Measurements from ENCODE around the gene SLC25A44.
"Not testable (repeated sequence)": the region's sequence is repeated elsewhere in the genome, so short reads cannot be mapped to it uniquely, and the experiment has no call there.

SLC25A44 gene

DNA sequence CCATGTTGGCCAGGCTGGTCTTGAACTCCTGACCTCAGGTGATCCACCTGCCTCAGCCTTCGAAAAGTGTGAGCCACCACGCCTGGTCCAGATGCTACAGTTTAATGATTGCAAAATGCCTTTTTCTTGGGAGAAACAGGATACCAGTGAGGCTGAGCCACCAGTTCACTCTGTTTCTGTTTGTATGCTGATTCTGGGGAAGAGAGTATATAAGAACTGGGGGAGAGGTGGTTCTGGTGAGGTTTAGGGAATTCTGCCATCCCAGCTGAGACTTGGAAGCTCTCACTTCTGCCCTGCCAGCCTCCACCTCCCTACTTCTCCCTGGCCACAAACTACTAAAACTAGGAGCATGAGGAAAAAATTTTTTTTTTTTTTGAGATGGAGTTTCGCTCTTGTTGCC lies 10.8 kb downstream of the SLC25A44 start:
- DNase-seq (ENCODE audit: low read depth) = no peak

DNA sequence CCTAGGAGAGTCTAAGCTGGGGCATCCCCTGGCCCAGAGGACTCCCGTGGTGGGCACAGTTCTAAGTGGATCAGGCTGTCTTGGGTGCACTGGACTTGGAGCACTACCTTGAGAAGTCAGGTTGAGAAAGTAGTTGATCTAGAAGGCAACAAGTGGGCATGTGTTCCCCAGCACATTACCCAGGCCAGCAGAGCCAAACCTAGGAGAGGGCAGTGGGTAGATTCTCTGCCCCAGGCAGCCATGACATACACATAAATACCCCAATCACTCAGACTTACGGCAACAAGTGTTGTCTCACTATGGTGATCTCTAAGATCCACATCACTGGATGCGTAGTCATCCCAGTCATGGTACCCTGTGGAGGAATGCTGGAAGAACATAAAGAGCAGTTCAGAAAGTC lies 17.3 kb downstream of the SLC25A44 start:
- DNase-seq (ENCODE audit: low read depth) = no peak

DNA sequence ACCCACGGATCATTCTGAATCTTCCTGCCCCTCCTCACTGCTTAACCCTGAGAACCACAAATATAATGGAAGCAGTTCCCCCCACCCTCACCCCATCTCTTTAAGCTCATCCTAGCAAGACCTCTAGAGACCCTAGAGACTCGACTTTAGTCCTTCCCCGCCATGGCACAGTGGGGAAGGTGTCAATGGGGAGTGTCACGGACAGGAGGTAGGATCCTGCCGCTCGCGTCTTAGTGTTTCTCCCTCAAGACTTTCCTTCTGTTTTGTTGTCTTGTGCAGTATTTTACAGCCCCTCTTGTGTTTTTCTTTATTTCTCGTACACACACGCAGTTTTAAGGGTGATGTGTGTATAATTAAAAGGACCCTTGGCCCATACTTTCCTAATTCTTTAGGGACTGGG lies 18.2 kb downstream of the SLC25A44 start:
- DNase-seq (ENCODE audit: low read depth) = no peak

DNA sequence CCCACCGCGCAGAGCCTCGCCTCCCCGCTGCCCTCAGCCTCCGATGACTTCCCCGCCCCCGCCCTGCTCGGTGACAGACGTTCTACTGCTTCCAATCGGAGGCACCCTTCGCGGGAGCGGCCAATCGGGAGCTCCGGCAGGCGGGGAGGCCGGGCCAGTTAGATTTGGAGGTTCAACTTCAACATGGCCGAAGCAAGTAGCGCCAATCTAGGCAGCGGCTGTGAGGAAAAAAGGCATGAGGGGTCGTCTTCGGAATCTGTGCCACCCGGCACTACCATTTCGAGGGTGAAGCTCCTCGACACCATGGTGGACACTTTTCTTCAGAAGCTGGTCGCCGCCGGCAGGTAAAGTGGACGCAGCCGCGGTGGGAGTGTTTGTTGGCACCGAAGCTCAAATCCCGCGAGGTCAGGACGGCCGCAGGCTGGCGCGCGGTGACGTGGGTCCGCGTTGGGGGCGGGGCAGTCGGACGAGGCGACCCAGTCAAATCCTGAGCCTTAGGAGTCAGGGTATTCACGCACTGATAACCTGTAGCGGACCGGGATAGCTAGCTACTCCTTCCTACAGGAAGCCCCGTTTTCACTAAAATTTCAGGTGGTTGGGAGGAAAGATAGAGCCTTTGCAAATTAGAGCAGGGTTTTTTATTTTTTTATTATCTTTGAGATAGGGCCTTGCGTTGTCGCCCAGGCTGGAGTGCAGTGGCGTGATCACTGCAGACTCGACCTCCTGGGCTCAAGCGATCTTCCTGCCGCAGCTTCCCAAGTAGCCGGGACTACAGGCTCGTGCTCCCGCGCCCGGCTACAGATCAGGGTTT lies 19.1 kb downstream of the SLC25A44 start, which contains the start of gene PMF1:
Gene PMF1 (plus strand): TSS at position 175 of the 811 bp plus-strand sequence. CDS start 9 bp downstream, at position 184.
- DNase-seq (ENCODE audit: low read depth) = peak; percentile 94

- DNase-seq (ENCODE audit: low read depth) = no peak
These were observed 19.7 kb downstream of the SLC25A44 start for GRCh38 chr1:156213644-156213966.

- DNase-seq (ENCODE audit: low read depth) = peak; percentile 13
These were observed 20.3 kb downstream of the SLC25A44 start for GRCh38 chr1:156214024-156214748.

DNA sequence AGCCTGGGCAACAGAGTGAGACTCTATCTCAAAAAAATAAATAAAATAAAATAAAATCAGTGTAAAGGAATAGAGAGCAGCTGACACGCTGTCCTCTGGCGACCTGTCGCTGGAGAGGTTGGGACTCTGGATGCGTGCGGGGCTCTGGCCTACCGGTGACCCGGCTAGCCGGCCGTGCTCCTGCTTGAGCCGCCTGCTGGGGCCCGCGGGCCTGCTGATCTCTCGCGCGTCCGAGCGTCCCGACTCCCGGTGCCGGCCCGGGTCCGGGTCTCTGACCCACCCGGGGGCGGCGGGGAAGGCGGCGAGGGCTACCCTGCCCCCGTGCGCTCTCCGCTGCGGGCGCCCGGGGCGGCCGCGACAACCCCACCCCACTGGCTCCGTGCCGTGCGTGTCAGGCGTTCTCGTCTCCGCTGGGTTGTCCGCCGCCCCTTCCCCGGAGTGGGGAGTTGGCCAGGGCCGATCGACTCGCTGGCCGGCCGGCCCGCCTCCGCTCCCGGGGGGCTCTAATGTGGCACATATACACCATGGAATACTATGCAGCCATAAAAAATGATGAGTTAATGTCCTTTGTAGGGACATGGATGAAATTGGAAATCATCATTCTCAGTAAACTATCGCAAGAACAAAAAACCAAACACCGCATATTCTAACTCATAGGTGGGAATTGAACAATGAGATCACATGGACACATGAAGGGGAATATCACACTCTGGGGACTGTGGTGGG lies 22.6 kb downstream of the SLC25A44 start:
- DNase-seq (ENCODE audit: low read depth) = not testable (repeated sequence)

DNA sequence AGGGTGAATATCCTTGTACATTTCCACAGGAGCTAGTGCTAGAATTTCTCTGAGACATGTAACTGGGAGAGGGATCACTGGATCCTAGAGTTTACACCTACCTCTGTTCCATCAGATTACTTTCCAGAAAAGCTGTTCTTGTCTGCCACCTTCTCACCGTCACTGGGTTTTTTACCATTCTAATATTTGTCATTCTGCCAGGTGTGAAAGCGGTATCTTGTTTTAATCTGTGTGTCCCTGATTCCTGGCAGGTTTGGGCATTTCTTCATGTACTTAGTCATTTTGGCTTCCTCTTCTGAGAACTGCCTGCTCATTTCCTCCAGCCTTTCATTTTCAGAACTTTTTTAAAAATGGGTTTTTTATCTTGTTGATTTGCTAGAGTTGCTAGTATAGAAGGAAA lies 24.0 kb downstream of the SLC25A44 start:
- DNase-seq (ENCODE audit: low read depth) = peak; percentile 48

GRCh38 chr1:156220226-156220625 lies 26.3 kb downstream of the SLC25A44 start:
- no peak for DNase-seq (ENCODE audit: low read depth)

GRCh38 chr1:156221986-156222692 lies 28.2 kb downstream of the SLC25A44 start:
- DNase-seq (ENCODE audit: low read depth) = no peak

DNA sequence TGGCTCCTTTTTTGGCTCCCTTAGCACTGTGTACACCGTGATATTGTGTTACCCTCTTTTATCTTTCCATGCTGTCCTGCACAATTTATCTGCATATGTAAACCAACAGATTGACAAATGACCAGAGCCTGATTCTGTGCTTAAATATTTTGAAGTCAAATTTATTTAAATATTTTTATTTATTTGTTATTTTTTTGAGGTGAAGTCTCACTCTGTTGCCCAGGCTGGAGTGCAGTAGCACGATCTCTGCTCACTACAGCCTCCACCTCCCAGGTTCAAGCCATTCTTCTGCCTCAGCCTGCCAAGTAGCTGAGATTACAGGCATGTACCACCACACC lies 31.7 kb downstream of the SLC25A44 start:
- DNase-seq (ENCODE audit: low read depth) = no peak

GRCh38 chr1:156226116-156226538 lies 32.2 kb downstream of the SLC25A44 start:
- no peak for DNase-seq (ENCODE audit: low read depth)

DNA sequence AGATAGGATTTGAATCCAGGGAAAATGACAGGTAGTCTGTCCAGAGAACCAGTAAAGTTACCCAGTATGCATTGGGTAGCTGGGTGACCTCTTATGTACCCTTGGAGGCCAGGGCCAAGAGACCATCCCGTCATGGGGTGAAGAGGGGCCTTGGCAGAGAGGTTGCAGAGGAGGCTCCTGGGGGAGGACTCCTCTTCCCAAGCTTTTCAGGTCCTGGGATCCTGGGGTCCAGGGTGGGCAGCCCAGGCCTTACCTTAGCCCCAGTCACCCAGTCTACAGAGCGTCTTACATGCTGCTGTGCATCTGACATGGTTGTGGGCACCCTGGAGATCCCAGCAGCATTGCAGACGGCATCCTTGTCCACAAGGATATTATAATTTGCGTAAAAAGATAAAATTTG lies 32.9 kb downstream of the SLC25A44 start:
- DNase-seq (ENCODE audit: low read depth) = no peak

DNA sequence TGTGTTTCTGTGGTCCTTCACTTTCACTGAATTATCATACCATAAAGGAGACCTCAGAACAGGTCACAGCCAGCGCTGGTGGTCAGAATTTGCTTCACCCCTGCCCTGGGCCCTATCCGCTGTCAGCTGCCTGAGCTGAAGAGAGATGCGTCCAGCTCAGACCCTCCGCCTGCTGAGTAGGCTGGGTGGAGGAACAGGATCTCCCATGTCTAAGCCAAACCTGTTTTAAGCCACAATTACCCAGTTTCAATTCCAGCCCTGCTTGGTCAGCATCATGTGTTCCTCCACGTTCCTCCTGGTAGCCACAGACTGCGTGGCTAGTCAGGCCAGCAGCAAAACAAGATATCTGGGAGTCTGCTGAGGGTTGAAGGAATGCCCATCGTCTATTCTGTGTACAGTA lies 34.6 kb downstream of the SLC25A44 start:
- no peak for DNase-seq (ENCODE audit: low read depth)

GRCh38 chr1:156229809-156230472 lies 36.0 kb downstream of the SLC25A44 start:
- DNase-seq (ENCODE audit: low read depth) = no peak

DNA sequence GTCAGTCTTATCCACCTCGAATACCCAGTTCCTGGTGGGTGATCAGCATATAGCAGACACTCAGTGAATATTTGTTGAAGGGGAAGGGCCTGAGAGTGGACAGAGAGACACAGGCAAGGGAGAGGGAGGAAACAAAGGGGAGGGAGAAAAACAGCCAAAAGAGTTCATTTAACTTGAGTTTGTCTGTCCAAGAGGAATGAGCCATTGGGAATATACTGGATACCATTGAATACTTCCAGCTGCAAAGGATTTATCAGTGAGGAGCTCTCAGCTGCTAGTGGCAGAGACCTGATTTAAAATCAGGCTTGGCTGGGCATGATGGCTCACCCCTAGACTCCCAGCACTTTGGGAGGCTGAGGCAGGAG lies 36.6 kb downstream of the SLC25A44 start:
- DNase-seq (ENCODE audit: low read depth) = no peak

- no peak for DNase-seq (ENCODE audit: low read depth)
These were observed 38.4 kb downstream of the SLC25A44 start for GRCh38 chr1:156232201-156232894.

- no peak for DNase-seq (ENCODE audit: low read depth)
These were observed 39.7 kb downstream of the SLC25A44 start for GRCh38 chr1:156233426-156234127.

DNA sequence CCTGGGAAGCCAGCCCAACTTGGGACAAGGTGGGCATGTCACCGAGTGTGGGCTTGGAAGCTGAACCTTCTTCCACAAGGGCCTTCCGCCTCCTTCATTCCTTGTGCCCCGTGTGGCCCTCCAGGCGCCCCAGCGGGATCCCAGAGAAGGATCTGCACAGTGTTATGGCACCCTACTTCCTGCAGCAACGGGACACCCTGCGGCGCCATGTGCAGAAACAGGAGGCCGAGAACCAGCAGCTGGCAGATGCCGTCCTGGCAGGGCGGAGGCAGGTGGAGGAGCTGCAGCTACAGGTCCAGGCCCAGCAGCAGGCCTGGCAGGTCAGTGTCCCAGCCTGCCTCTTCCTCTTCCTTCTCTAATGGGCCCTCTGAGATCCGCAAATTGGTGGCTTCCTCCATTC lies 42.3 kb downstream of the SLC25A44 start:
- DNase-seq (ENCODE audit: low read depth) = no peak

GRCh38 chr1:156238248-156238647 lies 44.3 kb downstream of the SLC25A44 start:
- DNase-seq (ENCODE audit: low read depth) = no peak
